ENCODE data around the gene MTA3.

DNA sequence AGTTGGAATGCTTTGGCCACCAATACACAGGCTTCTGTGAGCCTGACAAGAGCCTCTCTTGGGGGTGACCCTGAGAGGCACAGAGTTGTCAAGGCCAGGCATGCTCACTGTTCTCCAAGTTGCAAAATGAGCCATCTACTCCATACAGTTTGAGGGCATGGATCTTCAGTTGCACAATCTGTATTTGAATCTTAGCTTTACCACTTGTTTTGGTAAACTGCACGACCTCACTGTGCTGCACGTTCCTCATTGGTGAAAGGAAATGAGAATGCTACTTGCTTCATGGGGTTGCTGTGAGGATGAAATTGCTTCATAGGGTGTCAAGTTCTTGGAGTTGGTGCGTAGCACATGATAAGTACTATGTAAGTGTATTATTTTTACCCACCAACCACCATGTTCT is 235.9 kb downstream of the MTA3 start:
- no peak for TF ChIP-seq POLR2AphosphoS5 (IDR thresholded peaks at IDR 0.05)
- TF ChIP-seq, protein P1, sequence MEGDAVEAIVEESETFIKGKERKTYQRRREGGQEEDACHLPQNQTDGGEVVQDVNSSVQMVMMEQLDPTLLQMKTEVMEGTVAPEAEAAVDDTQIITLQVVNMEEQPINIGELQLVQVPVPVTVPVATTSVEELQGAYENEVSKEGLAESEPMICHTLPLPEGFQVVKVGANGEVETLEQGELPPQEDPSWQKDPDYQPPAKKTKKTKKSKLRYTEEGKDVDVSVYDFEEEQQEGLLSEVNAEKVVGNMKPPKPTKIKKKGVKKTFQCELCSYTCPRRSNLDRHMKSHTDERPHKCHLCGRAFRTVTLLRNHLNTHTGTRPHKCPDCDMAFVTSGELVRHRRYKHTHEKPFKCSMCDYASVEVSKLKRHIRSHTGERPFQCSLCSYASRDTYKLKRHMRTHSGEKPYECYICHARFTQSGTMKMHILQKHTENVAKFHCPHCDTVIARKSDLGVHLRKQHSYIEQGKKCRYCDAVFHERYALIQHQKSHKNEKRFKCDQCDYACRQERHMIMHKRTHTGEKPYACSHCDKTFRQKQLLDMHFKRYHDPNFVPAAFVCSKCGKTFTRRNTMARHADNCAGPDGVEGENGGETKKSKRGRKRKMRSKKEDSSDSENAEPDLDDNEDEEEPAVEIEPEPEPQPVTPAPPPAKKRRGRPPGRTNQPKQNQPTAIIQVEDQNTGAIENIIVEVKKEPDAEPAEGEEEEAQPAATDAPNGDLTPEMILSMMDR (IDR thresholded peaks at IDR 0.05; ENCODE audit: poor library complexity, severe bottlenecking) = no peak
- TF ChIP-seq MXI1 (conservative IDR thresholded peaks at IDR 0.05; ENCODE audit: poor library complexity, severe bottlenecking) = no peak
- no peak for TF ChIP-seq RAD21 (conservative IDR thresholded peaks at IDR 0.05)
- no peak for TF ChIP-seq EP300 (conservative IDR thresholded peaks at IDR 0.05; ENCODE audit: poor library complexity, severe bottlenecking)
- TF ChIP-seq EZH2 (IDR thresholded peaks at IDR 0.05; ENCODE audit: borderline replicate concordance, insufficient read depth, low read length, poor library complexity, severe bottlenecking) = no peak
- TF ChIP-seq, protein P2, sequence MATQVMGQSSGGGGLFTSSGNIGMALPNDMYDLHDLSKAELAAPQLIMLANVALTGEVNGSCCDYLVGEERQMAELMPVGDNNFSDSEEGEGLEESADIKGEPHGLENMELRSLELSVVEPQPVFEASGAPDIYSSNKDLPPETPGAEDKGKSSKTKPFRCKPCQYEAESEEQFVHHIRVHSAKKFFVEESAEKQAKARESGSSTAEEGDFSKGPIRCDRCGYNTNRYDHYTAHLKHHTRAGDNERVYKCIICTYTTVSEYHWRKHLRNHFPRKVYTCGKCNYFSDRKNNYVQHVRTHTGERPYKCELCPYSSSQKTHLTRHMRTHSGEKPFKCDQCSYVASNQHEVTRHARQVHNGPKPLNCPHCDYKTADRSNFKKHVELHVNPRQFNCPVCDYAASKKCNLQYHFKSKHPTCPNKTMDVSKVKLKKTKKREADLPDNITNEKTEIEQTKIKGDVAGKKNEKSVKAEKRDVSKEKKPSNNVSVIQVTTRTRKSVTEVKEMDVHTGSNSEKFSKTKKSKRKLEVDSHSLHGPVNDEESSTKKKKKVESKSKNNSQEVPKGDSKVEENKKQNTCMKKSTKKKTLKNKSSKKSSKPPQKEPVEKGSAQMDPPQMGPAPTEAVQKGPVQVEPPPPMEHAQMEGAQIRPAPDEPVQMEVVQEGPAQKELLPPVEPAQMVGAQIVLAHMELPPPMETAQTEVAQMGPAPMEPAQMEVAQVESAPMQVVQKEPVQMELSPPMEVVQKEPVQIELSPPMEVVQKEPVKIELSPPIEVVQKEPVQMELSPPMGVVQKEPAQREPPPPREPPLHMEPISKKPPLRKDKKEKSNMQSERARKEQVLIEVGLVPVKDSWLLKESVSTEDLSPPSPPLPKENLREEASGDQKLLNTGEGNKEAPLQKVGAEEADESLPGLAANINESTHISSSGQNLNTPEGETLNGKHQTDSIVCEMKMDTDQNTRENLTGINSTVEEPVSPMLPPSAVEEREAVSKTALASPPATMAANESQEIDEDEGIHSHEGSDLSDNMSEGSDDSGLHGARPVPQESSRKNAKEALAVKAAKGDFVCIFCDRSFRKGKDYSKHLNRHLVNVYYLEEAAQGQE (IDR thresholded peaks at IDR 0.05; ENCODE audit: borderline replicate concordance) = no peak
- TF ChIP-seq SMC3 (conservative IDR thresholded peaks at IDR 0.05; ENCODE audit: poor library complexity) = no peak
- TF ChIP-seq TAF1 (IDR thresholded peaks at IDR 0.05; ENCODE audit: low read depth) = no peak

Measured in neural cell (in vitro differentiated cells).